Peyer's patch (tissue), 4 donors: Measurements from ENCODE around the gene ATP2B3.

Experiments
- CTCF ChIP-seq, 6 experiments: fragments of 450-650 bp in 4 of 6; fragments of 200-600 bp in 2 of 6; sonication (generic) in 1 of 6; IDR thresholded peaks; one replicate each; pipeline ENCODE4 v1.5.1; 2017 to 2019; ENCODE audit warnings: antibody characterized with exemption in 6 of 6, mild to moderate bottlenecking in 3 of 6, moderate library complexity in 1 of 6
- POLR2A ChIP-seq, 2 donors: fragments of 450-650 bp; IDR thresholded peaks; one replicate each; pipeline ENCODE4 v1.5.1; 2017; ENCODE audit warnings: antibody characterized with exemption in 2 of 2, mild to moderate bottlenecking in 2 of 2, moderate library complexity in 2 of 2

- TF ChIP-seq CTCF (IDR thresholded peaks at IDR 0.05) (no peak), POLR2A (IDR thresholded peaks at IDR 0.05) (no peak)
Observed at GRCh38 chrX:153568451-153569011, 51.1 kb downstream of the ATP2B3 start.
